HepG2 (cell line): ENCODE results near the gene DNAAF9.
"Not testable (repeated sequence)": the region's sequence is repeated elsewhere in the genome, so short reads cannot be mapped to it uniquely, and the experiment has no call there.

ENCODE experiments used
- HDAC6 ChIP-seq: fragments of 200-600 bp; sonication (generic); IDR thresholded peaks from 2 replicates; pipeline ENCODE4 v1.7.0; 2017; ENCODE audit warnings: mild to moderate bottlenecking, antibody characterized with exemption, low read length, low read depth
- SP1 ChIP-seq, 2 experiments: fragments of 450-650 bp in 1 of 2; sonication (generic) in 1 of 2; formaldehyde crosslinking in 1 of 2; IDR thresholded peaks; 2 replicates each; pipeline versions ENCODE4 v1.4.0 to v1.6.1; 2016 to 2020; ENCODE audit warnings: missing genetic modification reagents in 1 of 2
- ZNF17 ChIP-seq: sonication (generic); formaldehyde crosslinking; IDR thresholded peaks from 2 replicates; pipeline ENCODE4 v1.5.0; 2020; ENCODE audit warnings: mild to moderate bottlenecking, missing genetic modification reagents
- ZNF331 ChIP-seq: sonication (generic); formaldehyde crosslinking; IDR thresholded peaks from 2 replicates; pipeline ENCODE4 v1.4.0; 2020; ENCODE audit warnings: missing genetic modification reagents
- TF ChIP-seq, protein P1 (sequence below): conservative IDR thresholded peaks from 2 replicates; pipeline ENCODE4 v1.6.1; 2018; ENCODE audit warnings: missing genetic modification reagents
- TF ChIP-seq, protein P2 (sequence below): sonication (generic); formaldehyde crosslinking; IDR thresholded peaks from 2 replicates; pipeline ENCODE4 v1.5.0; 2020; ENCODE audit warnings: mild to moderate bottlenecking, missing genetic modification reagents, moderate library complexity

DNA sequence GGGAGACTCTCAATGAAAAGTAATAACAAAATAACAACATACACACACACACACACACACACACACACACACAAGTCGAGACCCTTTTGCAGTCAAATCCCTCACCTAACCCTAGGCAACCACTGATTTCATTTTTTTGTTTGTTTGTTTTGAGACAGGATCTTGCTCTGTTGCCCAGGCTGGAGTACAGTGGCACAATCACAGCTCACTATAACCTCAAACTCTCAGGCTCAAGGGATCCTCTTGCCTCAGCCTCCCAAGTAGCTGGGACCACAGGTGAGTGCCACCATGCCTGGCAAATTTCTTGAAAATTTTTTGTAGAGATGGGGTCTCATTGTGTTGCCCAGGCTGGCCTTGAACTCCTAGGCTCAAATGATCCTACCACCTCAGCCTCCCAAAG lies 10.7 kb upstream of the DNAAF9 start:
- TF ChIP-seq, protein P1, sequence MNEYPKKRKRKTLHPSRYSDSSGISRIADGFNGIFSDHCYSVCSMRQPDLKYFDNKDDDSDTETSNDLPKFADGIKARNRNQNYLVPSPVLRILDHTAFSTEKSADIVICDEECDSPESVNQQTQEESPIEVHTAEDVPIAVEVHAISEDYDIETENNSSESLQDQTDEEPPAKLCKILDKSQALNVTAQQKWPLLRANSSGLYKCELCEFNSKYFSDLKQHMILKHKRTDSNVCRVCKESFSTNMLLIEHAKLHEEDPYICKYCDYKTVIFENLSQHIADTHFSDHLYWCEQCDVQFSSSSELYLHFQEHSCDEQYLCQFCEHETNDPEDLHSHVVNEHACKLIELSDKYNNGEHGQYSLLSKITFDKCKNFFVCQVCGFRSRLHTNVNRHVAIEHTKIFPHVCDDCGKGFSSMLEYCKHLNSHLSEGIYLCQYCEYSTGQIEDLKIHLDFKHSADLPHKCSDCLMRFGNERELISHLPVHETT (CRISPR knock-in tag), result not testable (repeated sequence)
- not testable (repeated sequence) for TF ChIP-seq HDAC6; SP1 (IDR thresholded peaks at IDR 0.05); SP1 (CRISPR knock-in tag; IDR thresholded peaks at IDR 0.05); ZNF331 (CRISPR knock-in tag); ZNF17 (CRISPR knock-in tag)
- TF ChIP-seq, protein P2, sequence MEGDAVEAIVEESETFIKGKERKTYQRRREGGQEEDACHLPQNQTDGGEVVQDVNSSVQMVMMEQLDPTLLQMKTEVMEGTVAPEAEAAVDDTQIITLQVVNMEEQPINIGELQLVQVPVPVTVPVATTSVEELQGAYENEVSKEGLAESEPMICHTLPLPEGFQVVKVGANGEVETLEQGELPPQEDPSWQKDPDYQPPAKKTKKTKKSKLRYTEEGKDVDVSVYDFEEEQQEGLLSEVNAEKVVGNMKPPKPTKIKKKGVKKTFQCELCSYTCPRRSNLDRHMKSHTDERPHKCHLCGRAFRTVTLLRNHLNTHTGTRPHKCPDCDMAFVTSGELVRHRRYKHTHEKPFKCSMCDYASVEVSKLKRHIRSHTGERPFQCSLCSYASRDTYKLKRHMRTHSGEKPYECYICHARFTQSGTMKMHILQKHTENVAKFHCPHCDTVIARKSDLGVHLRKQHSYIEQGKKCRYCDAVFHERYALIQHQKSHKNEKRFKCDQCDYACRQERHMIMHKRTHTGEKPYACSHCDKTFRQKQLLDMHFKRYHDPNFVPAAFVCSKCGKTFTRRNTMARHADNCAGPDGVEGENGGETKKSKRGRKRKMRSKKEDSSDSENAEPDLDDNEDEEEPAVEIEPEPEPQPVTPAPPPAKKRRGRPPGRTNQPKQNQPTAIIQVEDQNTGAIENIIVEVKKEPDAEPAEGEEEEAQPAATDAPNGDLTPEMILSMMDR (CRISPR knock-in tag), result not testable (repeated sequence)
